Hepatocyte (in vitro differentiated cells): ENCODE measurements around the gene PPP3CA. TPM values are rescaled to one million over a fixed set of nuclear protein-coding genes. Genes with fewer than 3 reads are reported as not detected.

Experiments
- DNase-seq: peaks from one replicate; pipeline ENCODE4 v3.0.0-alpha.2; 2016; ENCODE audit warnings: low spot score
- H2AFZ ChIP-seq: fragments of 200-600 bp; sonication (generic); 2 replicates; pipeline ENCODE4 v1.6.0; 2016; ENCODE audit warnings: antibody characterized with exemption, mild to moderate bottlenecking
- H3K27ac ChIP-seq: fragments of 200-600 bp; sonication (generic); 2 replicates; pipeline ENCODE4 v1.5.1; 2016; ENCODE audit warnings: mild to moderate bottlenecking
- H3K27me3 ChIP-seq: fragments of 200-600 bp; sonication (generic); 2 replicates; pipeline ENCODE4 v1.6.1; 2016
- H3K36me3 ChIP-seq: fragments of 200-600 bp; sonication (generic); replicated peaks from 2 replicates; pipeline ENCODE4 v1.5.1; 2016; ENCODE audit warnings: low read depth; ENCODE audit not compliant: insufficient read depth
- H3K4me1 ChIP-seq: fragments of 200-600 bp; sonication (generic); 2 replicates; pipeline ENCODE4 v1.5.1; 2016; ENCODE audit warnings: mild to moderate bottlenecking, moderate library complexity; ENCODE audit not compliant: insufficient read depth
- H3K4me2 ChIP-seq: fragments of 200-600 bp; sonication (generic); 2 replicates; pipeline ENCODE4 v1.6.0; 2016
- H3K4me3 ChIP-seq: fragments of 200-600 bp; sonication (generic); 2 replicates; pipeline ENCODE4 v1.5.1; 2016; ENCODE audit warnings: mild to moderate bottlenecking
- H3K79me2 ChIP-seq: fragments of 200-600 bp; sonication (generic); 2 replicates; pipeline ENCODE4 v1.6.0; 2017; ENCODE audit warnings: mild to moderate bottlenecking
- H3K9me2 ChIP-seq: fragments of 200-600 bp; sonication (generic); replicated peaks from 2 replicates; pipeline ENCODE4 v1.6.0; 2017; ENCODE audit warnings: mild to moderate bottlenecking; ENCODE audit not compliant: insufficient read depth
- H3K9me3 ChIP-seq: fragments of 200-600 bp; sonication (generic); 2 replicates; pipeline ENCODE4 v1.5.1; 2016; ENCODE audit warnings: low read depth, mild to moderate bottlenecking
- H4K20me1 ChIP-seq: fragments of 200-600 bp; sonication (generic); 2 replicates; pipeline ENCODE4 v1.6.0; 2016; ENCODE audit warnings: mild to moderate bottlenecking; ENCODE audit not compliant: insufficient read depth, poor library complexity, severe bottlenecking
- EZH2 ChIP-seq: fragments of 200-600 bp; sonication (generic); IDR thresholded peaks from 2 replicates; pipeline ENCODE4 v1.6.1; 2016; ENCODE audit warnings: antibody characterized with exemption, mild to moderate bottlenecking, borderline replicate concordance
- EZH2phosphoT487 ChIP-seq: fragments of 200-600 bp; sonication (generic); IDR thresholded peaks from one replicate; pipeline ENCODE4 v1.6.1; 2018; ENCODE audit warnings: antibody characterized with exemption, mild to moderate bottlenecking, low read depth, moderate library complexity; ENCODE audit not compliant: unreplicated experiment, severe bottlenecking
- WGBS: methylation state at CpG from one replicate; pipeline ENCODE4 v1.1.6; 2016; ENCODE audit warnings: low lambda C conversion rate; ENCODE audit errors: missing lambda C conversion rate; 5-methylcytosine and 5-hydroxymethylcytosine counted together
- polyA plus RNA-seq: library from polyadenylated mRNA; unstranded; fragments of >200 nt; fragmentation: Nextera tagmentation; extraction: Ambion mirVana; gene quantifications from 2 replicates; pipeline ENCODE4 v1.2.1, GENCODE V29; 2016
- total RNA-seq: library from RNA; depleted of rRNA; stranded (reverse); fragments of >200 nt; gene quantifications from 2 replicates; pipeline ENCODE4 v1.2.3, GENCODE V29; 2014
- TF ChIP-seq, protein P1 (sequence below): fragments of 200-600 bp; sonication (generic); IDR thresholded peaks from 2 replicates; pipeline ENCODE4 v1.5.1; 2016; ENCODE audit warnings: antibody characterized with exemption, mild to moderate bottlenecking; ENCODE audit not compliant: poor library complexity

PPP3CA gene
- total and polyA plus RNA-seq, 2 experiments from 2014 or later = 12.9 to 49.5 TPM

DNA sequence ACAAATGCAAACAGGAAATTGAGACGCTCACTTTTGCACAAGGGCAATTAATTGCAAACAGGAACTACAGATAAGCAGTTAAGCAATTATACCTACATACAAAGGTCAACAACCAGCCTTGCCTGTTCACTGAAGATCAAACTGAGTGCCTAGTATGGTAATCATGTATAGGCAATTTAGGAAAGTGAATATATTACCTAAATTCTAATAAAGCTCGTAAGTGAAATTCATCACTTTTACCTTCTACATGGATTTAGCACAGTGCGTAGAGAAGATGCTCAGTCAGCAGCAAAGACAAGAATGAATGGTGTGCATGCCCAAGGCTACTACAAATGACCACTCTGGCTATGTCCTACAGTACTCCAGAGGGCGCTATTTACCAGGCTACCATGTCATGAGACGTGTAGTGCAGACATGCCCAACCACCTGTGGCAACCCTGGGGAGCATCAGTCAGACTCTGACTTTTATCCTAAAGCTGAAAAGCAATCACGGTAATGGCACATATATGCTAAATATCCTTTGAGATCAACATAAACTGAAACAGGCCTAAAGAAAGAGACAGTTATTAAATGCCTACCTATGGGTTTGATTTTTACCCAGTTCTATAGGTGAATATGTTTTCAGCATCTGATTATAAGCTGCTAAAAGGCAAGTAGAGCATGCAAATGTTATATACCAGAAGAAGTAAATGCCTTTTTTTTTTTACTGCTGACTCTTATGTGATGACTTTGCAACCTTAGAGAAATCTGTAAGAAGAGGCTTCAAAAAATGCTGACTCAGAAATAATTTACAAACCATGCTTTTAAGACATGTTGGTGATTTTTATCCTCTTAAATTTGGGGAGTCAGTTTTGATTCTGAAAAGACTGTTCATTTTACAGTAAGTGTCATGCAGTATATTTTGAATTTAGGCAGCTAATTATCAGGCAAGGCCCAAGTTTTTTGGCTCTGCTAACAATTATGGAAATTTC lies 178.0 kb downstream of the PPP3CA start:
- no peaks in the 10 kb centered on the region for H3K36me3 ChIP-seq
- H3K4me2 ChIP-seq = no peak overlapping the region
- H3K4me1 ChIP-seq = no peaks in the 10 kb centered on the region
- H3K27me3 ChIP-seq = no peaks in the 10 kb centered on the region
- no peak overlapping the region for H3K27ac ChIP-seq
- H3K79me2 ChIP-seq = peaks cover 44% of the 10 kb centered on the region
- no peak overlapping the region for H3K4me3 ChIP-seq
- TF ChIP-seq EZH2 (no peak), EZH2phosphoT487 (no peak)
- TF ChIP-seq, protein P1, sequence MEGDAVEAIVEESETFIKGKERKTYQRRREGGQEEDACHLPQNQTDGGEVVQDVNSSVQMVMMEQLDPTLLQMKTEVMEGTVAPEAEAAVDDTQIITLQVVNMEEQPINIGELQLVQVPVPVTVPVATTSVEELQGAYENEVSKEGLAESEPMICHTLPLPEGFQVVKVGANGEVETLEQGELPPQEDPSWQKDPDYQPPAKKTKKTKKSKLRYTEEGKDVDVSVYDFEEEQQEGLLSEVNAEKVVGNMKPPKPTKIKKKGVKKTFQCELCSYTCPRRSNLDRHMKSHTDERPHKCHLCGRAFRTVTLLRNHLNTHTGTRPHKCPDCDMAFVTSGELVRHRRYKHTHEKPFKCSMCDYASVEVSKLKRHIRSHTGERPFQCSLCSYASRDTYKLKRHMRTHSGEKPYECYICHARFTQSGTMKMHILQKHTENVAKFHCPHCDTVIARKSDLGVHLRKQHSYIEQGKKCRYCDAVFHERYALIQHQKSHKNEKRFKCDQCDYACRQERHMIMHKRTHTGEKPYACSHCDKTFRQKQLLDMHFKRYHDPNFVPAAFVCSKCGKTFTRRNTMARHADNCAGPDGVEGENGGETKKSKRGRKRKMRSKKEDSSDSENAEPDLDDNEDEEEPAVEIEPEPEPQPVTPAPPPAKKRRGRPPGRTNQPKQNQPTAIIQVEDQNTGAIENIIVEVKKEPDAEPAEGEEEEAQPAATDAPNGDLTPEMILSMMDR = peak; percentile 58
- peak; percentile 82 for DNase-seq
- no peaks in the 10 kb centered on the region for H4K20me1 ChIP-seq
- no peaks in the 10 kb centered on the region for H3K9me2 ChIP-seq
- 36% methylated on average over 6 of the region's 6 CpGs for WGBS
- no peaks in the 10 kb centered on the region for H3K9me3 ChIP-seq
- no peak overlapping the region for H2AFZ ChIP-seq

DNA sequence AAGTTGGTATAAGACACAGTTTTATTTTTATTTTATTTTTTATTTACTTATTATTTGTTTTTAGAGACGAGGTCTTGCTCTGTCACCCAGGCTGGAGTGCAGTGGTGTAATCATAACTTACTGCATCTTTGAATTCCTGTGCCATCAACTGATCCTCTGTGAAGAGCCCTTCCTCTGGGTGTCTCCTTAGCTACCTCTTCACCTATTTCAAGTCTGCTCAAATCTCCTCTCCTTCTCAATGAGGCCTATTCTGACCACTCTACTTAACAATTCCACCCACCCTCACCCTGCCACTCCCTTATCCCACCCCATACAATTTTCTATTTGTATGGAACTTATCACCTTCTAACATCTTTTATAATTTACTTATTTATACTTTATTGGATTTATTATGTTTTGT lies 183.4 kb downstream of the PPP3CA start:
- Histone ChIP-seq H3K79me2 (peaks cover 27% of the 10 kb centered on the region), H3K4me2 (no peak overlapping the region)

DNA sequence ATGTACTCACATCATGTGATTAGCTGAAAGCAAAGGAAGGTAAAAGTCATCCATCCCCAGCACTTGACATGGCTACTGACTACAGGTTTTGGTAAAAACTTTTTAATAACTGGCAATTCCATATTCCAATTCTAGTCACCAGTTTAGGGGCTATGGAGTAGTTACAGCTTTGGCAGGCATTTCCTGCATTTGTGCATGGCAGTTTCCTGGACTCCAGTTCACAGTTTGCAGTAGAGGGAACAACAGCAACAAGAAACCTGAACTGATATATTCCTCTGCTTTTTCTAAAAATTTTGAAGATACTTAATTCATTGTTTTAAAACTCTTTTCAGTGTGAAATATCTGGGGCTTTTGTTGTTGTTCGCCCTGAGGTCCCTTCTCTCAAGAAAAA lies 184.3 kb downstream of the PPP3CA start:
- H2AFZ ChIP-seq = no peak overlapping the region
- H3K79me2 ChIP-seq = peaks cover 33% of the 10 kb centered on the region
- H3K36me3 ChIP-seq = no peaks in the 10 kb centered on the region
- H3K27ac ChIP-seq = no peak overlapping the region
- no peaks in the 10 kb centered on the region for H3K4me1 ChIP-seq
- H3K4me3 ChIP-seq = no peak overlapping the region
- no peaks in the 10 kb centered on the region for H3K27me3 ChIP-seq
- no peak overlapping the region for H3K4me2 ChIP-seq
- 100% methylated on average over 1 of the region's 1 CpG for WGBS
- DNase-seq = no peak
- no peaks in the 10 kb centered on the region for H3K9me3 ChIP-seq
- TF ChIP-seq, protein P1 = no peak
- TF ChIP-seq EZH2 = no peak
- no peak for TF ChIP-seq EZH2phosphoT487
- no peaks in the 10 kb centered on the region for H4K20me1 ChIP-seq
- H3K9me2 ChIP-seq = no peaks in the 10 kb centered on the region

More for the DNA sequence above, 183.4 kb downstream of the PPP3CA start:
- 87% methylated on average over 1 of the region's 1 CpG for WGBS
- Histone ChIP-seq H3K27me3 (no peaks in the 10 kb centered on the region), H2AFZ (no peak overlapping the region), H3K36me3 (no peaks in the 10 kb centered on the region), H3K4me1 (no peaks in the 10 kb centered on the region), H3K9me3 (no peaks in the 10 kb centered on the region), H3K27ac (no peak overlapping the region), H3K4me3 (no peak overlapping the region), H4K20me1 (no peaks in the 10 kb centered on the region), H3K9me2 (no peaks in the 10 kb centered on the region)
- no peak for TF ChIP-seq EZH2
- TF ChIP-seq EZH2phosphoT487 = no peak
- DNase-seq = no peak
